ENCODE measurements around the gene IFNL3.

DNA sequence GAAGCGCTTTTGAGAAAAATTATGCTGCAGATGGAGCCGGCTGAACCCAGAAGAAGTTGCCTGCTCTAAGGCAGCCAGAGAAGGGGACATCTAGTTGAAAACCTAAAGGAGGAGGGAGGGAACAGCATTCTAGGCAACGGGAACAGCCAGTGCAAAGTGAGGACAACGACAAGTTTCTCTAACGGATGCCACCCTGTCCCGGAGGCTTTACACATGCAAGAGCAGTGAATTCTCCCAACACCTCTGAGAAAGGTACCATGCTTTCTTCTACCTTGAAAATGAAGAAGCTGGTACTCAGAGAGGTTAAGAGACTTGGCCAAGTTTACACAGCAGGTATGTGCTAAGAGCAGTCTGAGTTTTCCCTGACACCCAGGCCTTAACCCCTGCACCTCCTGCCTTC, 5.9 kb downstream of the IFNL3 start:
- TF ChIP-seq POLR2AphosphoS5 (IDR thresholded peaks at IDR 0.05; ENCODE audit: low read depth, low read length), result no peak
- TF ChIP-seq, protein P1, sequence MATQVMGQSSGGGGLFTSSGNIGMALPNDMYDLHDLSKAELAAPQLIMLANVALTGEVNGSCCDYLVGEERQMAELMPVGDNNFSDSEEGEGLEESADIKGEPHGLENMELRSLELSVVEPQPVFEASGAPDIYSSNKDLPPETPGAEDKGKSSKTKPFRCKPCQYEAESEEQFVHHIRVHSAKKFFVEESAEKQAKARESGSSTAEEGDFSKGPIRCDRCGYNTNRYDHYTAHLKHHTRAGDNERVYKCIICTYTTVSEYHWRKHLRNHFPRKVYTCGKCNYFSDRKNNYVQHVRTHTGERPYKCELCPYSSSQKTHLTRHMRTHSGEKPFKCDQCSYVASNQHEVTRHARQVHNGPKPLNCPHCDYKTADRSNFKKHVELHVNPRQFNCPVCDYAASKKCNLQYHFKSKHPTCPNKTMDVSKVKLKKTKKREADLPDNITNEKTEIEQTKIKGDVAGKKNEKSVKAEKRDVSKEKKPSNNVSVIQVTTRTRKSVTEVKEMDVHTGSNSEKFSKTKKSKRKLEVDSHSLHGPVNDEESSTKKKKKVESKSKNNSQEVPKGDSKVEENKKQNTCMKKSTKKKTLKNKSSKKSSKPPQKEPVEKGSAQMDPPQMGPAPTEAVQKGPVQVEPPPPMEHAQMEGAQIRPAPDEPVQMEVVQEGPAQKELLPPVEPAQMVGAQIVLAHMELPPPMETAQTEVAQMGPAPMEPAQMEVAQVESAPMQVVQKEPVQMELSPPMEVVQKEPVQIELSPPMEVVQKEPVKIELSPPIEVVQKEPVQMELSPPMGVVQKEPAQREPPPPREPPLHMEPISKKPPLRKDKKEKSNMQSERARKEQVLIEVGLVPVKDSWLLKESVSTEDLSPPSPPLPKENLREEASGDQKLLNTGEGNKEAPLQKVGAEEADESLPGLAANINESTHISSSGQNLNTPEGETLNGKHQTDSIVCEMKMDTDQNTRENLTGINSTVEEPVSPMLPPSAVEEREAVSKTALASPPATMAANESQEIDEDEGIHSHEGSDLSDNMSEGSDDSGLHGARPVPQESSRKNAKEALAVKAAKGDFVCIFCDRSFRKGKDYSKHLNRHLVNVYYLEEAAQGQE (IDR thresholded peaks at IDR 0.05; ENCODE audit: insufficient read depth in 1 of 2, low read depth in 2 of 2, low read length in 2 of 2), result no peak
- TF ChIP-seq SIN3A (IDR thresholded peaks at IDR 0.05; ENCODE audit: borderline replicate concordance, insufficient read depth, low read length), result no peak

Data from PFSK-1 (cell line).